ENCODE measurements around the gene ZHX3. TPM values are rescaled to one million over a fixed set of nuclear protein-coding genes. Genes with fewer than 3 reads are reported as not detected.

The ZHX3 gene
- total and polyA plus RNA-seq, 10 of the 15 experiments (the other 5 are each of a cell fraction or from before 2014, with no cell fraction given) = 1.3 to 14.0 (median 5.0) TPM

GRCh38 chr20:41268402-41268801 is 49.1 kb downstream of the ZHX3 start (continued):
- TF ChIP-seq MEF2A (IDR thresholded peaks at IDR 0.05; ENCODE audit: insufficient read depth, low read depth, low read length) (no peak), HCFC1 (IDR thresholded peaks at IDR 0.05; ENCODE audit: low read length) (no peak)

GRCh38 chr20:41265938-41266337 is 51.6 kb downstream of the ZHX3 start:
- no peak for ATAC-seq
- WGBS (ENCODE audit: insufficient coverage, insufficient replicate concordance, low lambda C conversion rate, missing lambda C conversion rate) = 71% methylated on average over 2 of the region's 2 CpGs
- BruUV-seq (replicated peaks) = TSS peak; percentile 51
- no peak for TF ChIP-seq SMC3 (IDR thresholded peaks at IDR 0.05; ENCODE audit: borderline replicate concordance, low read length)
- no peak for TF ChIP-seq RB1 (IDR thresholded peaks at IDR 0.05; ENCODE audit: borderline replicate concordance)
- TF ChIP-seq TARDBP (IDR thresholded peaks at IDR 0.05; ENCODE audit: borderline replicate concordance) = no peak
- no peak for TF ChIP-seq POU2F2 (IDR thresholded peaks at IDR 0.05; ENCODE audit: borderline replicate concordance, low read depth, low read length)
- no peak for TF ChIP-seq SMARCA5 (IDR thresholded peaks at IDR 0.05)
- TF ChIP-seq, protein P1, sequence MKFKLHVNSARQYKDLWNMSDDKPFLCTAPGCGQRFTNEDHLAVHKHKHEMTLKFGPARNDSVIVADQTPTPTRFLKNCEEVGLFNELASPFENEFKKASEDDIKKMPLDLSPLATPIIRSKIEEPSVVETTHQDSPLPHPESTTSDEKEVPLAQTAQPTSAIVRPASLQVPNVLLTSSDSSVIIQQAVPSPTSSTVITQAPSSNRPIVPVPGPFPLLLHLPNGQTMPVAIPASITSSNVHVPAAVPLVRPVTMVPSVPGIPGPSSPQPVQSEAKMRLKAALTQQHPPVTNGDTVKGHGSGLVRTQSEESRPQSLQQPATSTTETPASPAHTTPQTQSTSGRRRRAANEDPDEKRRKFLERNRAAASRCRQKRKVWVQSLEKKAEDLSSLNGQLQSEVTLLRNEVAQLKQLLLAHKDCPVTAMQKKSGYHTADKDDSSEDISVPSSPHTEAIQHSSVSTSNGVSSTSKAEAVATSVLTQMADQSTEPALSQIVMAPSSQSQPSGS (IDR thresholded peaks at IDR 0.05; ENCODE audit: low read length) = no peak
- TF ChIP-seq ZSCAN29 (IDR thresholded peaks at IDR 0.05) = no peak
- no peak for TF ChIP-seq LARP7 (IDR thresholded peaks at IDR 0.05)
- TF ChIP-seq NBN (IDR thresholded peaks at IDR 0.05) = no peak
- TF ChIP-seq POLR2A (IDR thresholded peaks at IDR 0.05; ENCODE audit: low read depth, low read length) = no peak
- no peak for TF ChIP-seq GATAD2B (conservative IDR thresholded peaks at IDR 0.05; ENCODE audit: low read depth)
- TF ChIP-seq RFX5 (IDR thresholded peaks at IDR 0.05; ENCODE audit: low read depth, low read length) = no peak
- TF ChIP-seq, protein P2, sequence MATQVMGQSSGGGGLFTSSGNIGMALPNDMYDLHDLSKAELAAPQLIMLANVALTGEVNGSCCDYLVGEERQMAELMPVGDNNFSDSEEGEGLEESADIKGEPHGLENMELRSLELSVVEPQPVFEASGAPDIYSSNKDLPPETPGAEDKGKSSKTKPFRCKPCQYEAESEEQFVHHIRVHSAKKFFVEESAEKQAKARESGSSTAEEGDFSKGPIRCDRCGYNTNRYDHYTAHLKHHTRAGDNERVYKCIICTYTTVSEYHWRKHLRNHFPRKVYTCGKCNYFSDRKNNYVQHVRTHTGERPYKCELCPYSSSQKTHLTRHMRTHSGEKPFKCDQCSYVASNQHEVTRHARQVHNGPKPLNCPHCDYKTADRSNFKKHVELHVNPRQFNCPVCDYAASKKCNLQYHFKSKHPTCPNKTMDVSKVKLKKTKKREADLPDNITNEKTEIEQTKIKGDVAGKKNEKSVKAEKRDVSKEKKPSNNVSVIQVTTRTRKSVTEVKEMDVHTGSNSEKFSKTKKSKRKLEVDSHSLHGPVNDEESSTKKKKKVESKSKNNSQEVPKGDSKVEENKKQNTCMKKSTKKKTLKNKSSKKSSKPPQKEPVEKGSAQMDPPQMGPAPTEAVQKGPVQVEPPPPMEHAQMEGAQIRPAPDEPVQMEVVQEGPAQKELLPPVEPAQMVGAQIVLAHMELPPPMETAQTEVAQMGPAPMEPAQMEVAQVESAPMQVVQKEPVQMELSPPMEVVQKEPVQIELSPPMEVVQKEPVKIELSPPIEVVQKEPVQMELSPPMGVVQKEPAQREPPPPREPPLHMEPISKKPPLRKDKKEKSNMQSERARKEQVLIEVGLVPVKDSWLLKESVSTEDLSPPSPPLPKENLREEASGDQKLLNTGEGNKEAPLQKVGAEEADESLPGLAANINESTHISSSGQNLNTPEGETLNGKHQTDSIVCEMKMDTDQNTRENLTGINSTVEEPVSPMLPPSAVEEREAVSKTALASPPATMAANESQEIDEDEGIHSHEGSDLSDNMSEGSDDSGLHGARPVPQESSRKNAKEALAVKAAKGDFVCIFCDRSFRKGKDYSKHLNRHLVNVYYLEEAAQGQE (IDR thresholded peaks at IDR 0.05; ENCODE audit: low read depth, low read length) = no peak
- TF ChIP-seq SREBF1 (IDR thresholded peaks at IDR 0.05; ENCODE audit: low read length) = no peak
- no peak for TF ChIP-seq IKZF2 (IDR thresholded peaks at IDR 0.05)
- no peak for TF ChIP-seq NRF1 (conservative IDR thresholded peaks at IDR 0.05; ENCODE audit: low read depth, low read length)
- TF ChIP-seq, protein P3, sequence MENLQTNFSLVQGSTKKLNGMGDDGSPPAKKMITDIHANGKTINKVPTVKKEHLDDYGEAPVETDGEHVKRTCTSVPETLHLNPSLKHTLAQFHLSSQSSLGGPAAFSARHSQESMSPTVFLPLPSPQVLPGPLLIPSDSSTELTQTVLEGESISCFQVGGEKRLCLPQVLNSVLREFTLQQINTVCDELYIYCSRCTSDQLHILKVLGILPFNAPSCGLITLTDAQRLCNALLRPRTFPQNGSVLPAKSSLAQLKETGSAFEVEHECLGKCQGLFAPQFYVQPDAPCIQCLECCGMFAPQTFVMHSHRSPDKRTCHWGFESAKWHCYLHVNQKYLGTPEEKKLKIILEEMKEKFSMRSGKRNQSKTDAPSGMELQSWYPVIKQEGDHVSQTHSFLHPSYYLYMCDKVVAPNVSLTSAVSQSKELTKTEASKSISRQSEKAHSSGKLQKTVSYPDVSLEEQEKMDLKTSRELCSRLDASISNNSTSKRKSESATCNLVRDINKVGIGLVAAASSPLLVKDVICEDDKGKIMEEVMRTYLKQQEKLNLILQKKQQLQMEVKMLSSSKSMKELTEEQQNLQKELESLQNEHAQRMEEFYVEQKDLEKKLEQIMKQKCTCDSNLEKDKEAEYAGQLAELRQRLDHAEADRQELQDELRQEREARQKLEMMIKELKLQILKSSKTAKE (IDR thresholded peaks at IDR 0.05; ENCODE audit: low read depth, poor library complexity, severe bottlenecking) = no peak
- no peak overlapping the region for H3K9ac ChIP-seq (ENCODE audit: control insufficient read depth, insufficient read depth, low read length)
- H3K4me2 ChIP-seq (ENCODE audit: control insufficient read depth, insufficient read depth) = no peak overlapping the region
- H2AFZ ChIP-seq (ENCODE audit: control insufficient read depth, low read depth, low read length) = no peak overlapping the region
- H3K27me3 ChIP-seq (replicated peaks in 1 of 2; ENCODE audit: control insufficient read depth in 2 of 2, insufficient read depth in 2 of 2, low read length in 1 of 2) = no peaks in the 10 kb centered on the region
- no peaks in the 10 kb centered on the region for H4K20me1 ChIP-seq (ENCODE audit: control insufficient read depth, insufficient read depth)
- DNase-seq (ENCODE audit: low read depth, low spot score) = no peak
- SMC1A ChIA-PET (ENCODE audit: uncharacterized antibody, unreplicated experiment) = no interaction called here
- H3K79me2 ChIP-seq (ENCODE audit: control insufficient read depth, insufficient read depth, low read length) = no peaks in the 10 kb centered on the region
- H3K4me3 ChIP-seq = no peak overlapping the region
- no peak overlapping the region for H3K27ac ChIP-seq (ENCODE audit: control insufficient read depth, insufficient read depth)
- H3K36me3 ChIP-seq (ENCODE audit: control insufficient read depth in 2 of 2, insufficient read depth in 2 of 2, low read length in 1 of 2) = no peaks in the 10 kb centered on the region; a peak in 1 of 4 replicates
- H3K9me3 ChIP-seq (replicated peaks; ENCODE audit: control insufficient read depth, insufficient read depth, low read length) = no peaks in the 10 kb centered on the region
- in situ Hi-C loops (cut with MboI) (no loop called here), intact Hi-C loops (cut with micrococcal nuclease; ENCODE audit: unreplicated experiment) (no loop called here)
- peak; percentile 7 for FAIRE-seq
- RAD21 ChIA-PET (ENCODE audit: unreplicated experiment) = no interaction called here
- POLR2A ChIA-PET = interaction anchor here (0.7 kb wide), 1 partner anchor 44 kb away, joined by 6 read pairs; no protein-coding TSS in a partner anchor
- H3K4me1 ChIP-seq (ENCODE audit: control insufficient read depth, insufficient read depth, low read length) = no peaks in the 10 kb centered on the region
- CTCF ChIA-PET = interaction anchor here (0.7 to 1.1 kb wide), 3 partner anchors 9 to 77 kb away, joined by 3 read pairs; no protein-coding TSS in a partner anchor
